Hepatocyte (in vitro differentiated cells): ENCODE measurements around the gene SLC17A7.

Experiments
- EZH2 ChIP-seq: fragments of 200-600 bp; sonication (generic); IDR thresholded peaks from 2 replicates; pipeline ENCODE4 v1.6.1; 2016; ENCODE audit warnings: antibody characterized with exemption, mild to moderate bottlenecking, borderline replicate concordance
- TF ChIP-seq, protein P1 (sequence below): fragments of 200-600 bp; sonication (generic); IDR thresholded peaks from 2 replicates; pipeline ENCODE4 v1.5.1; 2016; ENCODE audit warnings: antibody characterized with exemption, mild to moderate bottlenecking; ENCODE audit not compliant: poor library complexity

DNA sequence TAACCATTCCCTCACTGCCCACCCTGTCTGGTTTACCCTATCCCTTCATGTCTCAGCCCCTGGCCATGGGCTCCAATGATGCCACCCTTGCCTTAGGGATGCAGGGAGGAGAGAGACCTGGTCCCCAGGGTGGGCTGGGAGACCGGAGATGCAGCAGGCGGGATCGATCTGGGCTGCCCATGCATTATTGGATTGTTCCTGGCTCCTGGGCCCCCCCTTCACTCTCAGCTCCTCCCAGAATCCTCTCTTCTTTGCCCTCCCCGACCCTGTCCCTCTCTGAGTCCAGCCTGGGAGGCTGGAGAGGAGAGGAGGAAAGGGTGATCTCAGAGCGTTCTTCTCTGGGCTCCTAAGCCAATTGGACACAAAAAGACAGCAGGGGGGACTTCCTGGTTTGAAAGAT lies 47.4 kb downstream of the SLC17A7 start:
- TF ChIP-seq, protein P1, sequence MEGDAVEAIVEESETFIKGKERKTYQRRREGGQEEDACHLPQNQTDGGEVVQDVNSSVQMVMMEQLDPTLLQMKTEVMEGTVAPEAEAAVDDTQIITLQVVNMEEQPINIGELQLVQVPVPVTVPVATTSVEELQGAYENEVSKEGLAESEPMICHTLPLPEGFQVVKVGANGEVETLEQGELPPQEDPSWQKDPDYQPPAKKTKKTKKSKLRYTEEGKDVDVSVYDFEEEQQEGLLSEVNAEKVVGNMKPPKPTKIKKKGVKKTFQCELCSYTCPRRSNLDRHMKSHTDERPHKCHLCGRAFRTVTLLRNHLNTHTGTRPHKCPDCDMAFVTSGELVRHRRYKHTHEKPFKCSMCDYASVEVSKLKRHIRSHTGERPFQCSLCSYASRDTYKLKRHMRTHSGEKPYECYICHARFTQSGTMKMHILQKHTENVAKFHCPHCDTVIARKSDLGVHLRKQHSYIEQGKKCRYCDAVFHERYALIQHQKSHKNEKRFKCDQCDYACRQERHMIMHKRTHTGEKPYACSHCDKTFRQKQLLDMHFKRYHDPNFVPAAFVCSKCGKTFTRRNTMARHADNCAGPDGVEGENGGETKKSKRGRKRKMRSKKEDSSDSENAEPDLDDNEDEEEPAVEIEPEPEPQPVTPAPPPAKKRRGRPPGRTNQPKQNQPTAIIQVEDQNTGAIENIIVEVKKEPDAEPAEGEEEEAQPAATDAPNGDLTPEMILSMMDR, result no peak
- no peak for TF ChIP-seq EZH2
